HCT116 (cell line): ENCODE data around the gene ANKS1A.

Source experiments
- CTCF ChIP-seq, 3 experiments: fragments of 200-600 bp in 1 of 3; sonication (generic) in 1 of 3; IDR thresholded peaks in 2 of 3; conservative IDR thresholded peaks in 1 of 3; 2 replicates each; pipeline ENCODE4 v1.5.1; 2012 to 2017; ENCODE audit warnings: low read depth in 2 of 3, low read length in 2 of 3, antibody characterized with exemption in 1 of 3, borderline replicate concordance in 1 of 3, control low read depth in 1 of 3, mild to moderate bottlenecking in 1 of 3, mixed read lengths in 1 of 3, mixed run types in 1 of 3, moderate library complexity in 1 of 3; ENCODE audit not compliant: insufficient read depth in 1 of 3
- POLR2AphosphoS5 ChIP-seq: IDR thresholded peaks from 2 replicates; pipeline ENCODE4 v1.6.1; 2011; ENCODE audit warnings: mild to moderate bottlenecking, low read depth, low read length, moderate library complexity
- RAD21 ChIP-seq: IDR thresholded peaks from 2 replicates; pipeline ENCODE4 v1.6.1; 2012; ENCODE audit warnings: low read depth, mild to moderate bottlenecking

- TF ChIP-seq CTCF (IDR thresholded peaks at IDR 0.05 in 2 of 3, conservative IDR thresholded peaks at IDR 0.05 in 1 of 3; ENCODE audit: borderline replicate concordance in 1 of 3, insufficient read depth in 1 of 3, low read depth in 2 of 3, low read length in 2 of 3) (no peak), RAD21 (no peak), POLR2AphosphoS5 (no peak)
Measured at GRCh38 chr6:34926655-34927054, 37.6 kb downstream of the ANKS1A start.
